Mucosa of descending colon (tissue), 3 donors: ENCODE data around the gene RAD52. TPM values are rescaled to one million over a fixed set of nuclear protein-coding genes. Genes with fewer than 3 reads are reported as not detected.

ENCODE experiments used
- ATAC-seq: fragments of 200-7000 bp; cut with Tn5 transposase; one replicate; pipeline ENCODE4 v1.9.1; 2020; ENCODE audit warnings: mild to moderate bottlenecking, moderate library complexity
- DNase-seq, 3 donors: peaks; one replicate each; pipeline ENCODE4 v3.0.0-alpha.2; 2020
- H3K36me3 ChIP-seq: fragments of 200-600 bp; one replicate; pipeline ENCODE4 v1.8.0; 2021; ENCODE audit warnings: low read depth, mild to moderate bottlenecking
- H3K4me1 ChIP-seq: fragments of 200-600 bp; one replicate; pipeline ENCODE4 v1.8.0; 2021; ENCODE audit warnings: low read depth, mild to moderate bottlenecking
- H3K4me3 ChIP-seq: fragments of 200-600 bp; one replicate; pipeline ENCODE4 v1.8.0; 2021; ENCODE audit warnings: mild to moderate bottlenecking
- H3K9me3 ChIP-seq: fragments of 200-600 bp; one replicate; pipeline ENCODE4 v1.8.0; 2021; ENCODE audit warnings: mild to moderate bottlenecking
- CTCF ChIP-seq: fragments of 200-600 bp; IDR thresholded peaks from one replicate; pipeline ENCODE4 v1.8.0; 2022; ENCODE audit warnings: antibody characterized with exemption, mild to moderate bottlenecking
- intact Hi-C, 2 donors: fragments of 100-400 bp; cut with DNase I in 1 of 2; cut with micrococcal nuclease in 1 of 2; formaldehyde crosslinking; loops; one replicate each; pipeline versions ENCODE4 v1.11.0 to v1.11.1; 2022; cut with DNase I, micrococcal nuclease
- total RNA-seq, 3 donors: library from RNA; stranded (reverse); fragmentation: NEBNext Ultra II Directional in 2 of 3; extraction: Animal tissue kit (Norgen Biotek cat#: 25700) in 2 of 3; gene quantifications; one replicate each; pipeline versions ENCODE4 v1.2.1 to v1.2.4, GENCODE V29; 2021 to 2023
- donor health status: DM: no; HTN: no; CAD: no; lungs with moderate emphysema.
- donor health status: DM: no; HTN: no; CAD: no.
- donor health status: DM: no; HTN: yes; CAD: no.

The RAD52 gene
- total RNA-seq, 3 donors from 2014 or later = 16.3 to 32.0 (median 28.9) TPM

DNA sequence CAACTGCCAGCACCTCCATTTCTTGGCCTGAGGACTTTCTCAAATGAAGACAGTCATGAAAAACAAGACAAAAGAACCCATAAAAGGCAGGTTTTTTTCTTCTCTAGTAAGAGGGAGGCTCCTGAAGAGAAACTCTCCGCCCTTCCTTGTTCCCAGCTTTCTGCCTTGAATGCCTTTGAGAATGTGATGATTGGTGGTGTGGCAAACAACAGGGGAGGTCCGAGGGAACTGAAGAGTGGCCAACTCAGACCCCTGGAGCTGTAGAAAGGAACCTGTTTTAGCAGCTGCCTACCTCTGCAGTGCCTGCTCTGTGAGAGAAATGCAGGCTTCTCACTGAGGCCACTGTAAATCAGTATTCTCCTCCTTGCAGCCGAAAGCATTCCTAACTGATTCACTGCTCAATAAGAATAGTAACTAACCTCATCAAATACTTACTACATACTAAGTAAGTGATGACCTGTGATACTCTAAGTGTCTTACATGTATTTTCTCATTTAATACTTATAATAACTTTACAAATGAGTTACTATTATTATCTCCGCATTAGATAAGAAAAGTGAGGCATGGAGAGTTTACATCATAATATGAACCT is 24.9 kb upstream of the RAD52 start:
- Histone ChIP-seq H3K36me3 (no peaks in the 10 kb centered on the region), H3K4me3 (no peak overlapping the region), H3K9me3 (no peaks in the 10 kb centered on the region), H3K4me1 (no peaks in the 10 kb centered on the region)
- no peak for ATAC-seq
- DNase-seq = no peak
- intact Hi-C loops = no loop called here
- TF ChIP-seq CTCF = no peak

DNA sequence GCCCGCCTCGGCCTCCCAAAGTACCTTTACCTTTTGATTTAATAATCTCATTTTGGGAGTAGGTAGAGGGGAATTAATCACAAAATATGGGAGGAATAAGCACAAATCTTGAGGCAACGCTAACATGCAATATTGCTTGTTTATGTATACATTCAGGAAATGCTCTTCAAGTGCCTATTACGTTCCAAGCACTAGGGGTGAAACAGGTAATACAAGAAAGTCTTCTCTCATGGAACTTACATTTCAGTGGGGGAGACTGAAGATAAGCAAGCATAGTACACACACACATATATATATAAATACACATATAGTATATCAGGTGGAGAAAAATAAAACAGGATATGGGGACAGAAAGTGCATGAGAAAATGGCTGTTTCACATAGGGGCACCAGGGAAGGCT is 22.5 kb upstream of the RAD52 start:
- no peaks in the 10 kb centered on the region for H3K9me3 ChIP-seq

DNA sequence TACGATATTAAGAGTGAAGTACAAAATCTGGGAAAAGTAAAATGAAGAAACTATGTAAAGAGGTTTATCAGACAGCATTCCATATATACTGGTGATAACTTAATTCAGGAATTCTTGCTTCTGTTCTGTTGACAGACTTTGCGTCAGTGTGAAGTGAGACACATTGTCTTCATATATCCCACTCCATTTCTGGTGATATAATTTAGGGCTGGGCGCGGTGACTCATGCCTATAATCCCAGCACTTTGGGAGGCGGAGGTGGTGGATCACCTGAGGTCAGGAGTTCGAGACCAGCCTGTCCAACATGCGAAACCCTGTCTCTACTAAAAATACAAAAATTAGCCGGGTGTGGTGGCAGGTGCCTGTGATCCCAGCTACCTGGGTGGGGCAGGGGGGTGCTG is 20.3 kb upstream of the RAD52 start:
- ATAC-seq (no peak), DNase-seq (no peak)
- Histone ChIP-seq H3K36me3 (no peaks in the 10 kb centered on the region), H3K4me3 (no peak overlapping the region), H3K4me1 (no peaks in the 10 kb centered on the region), H3K9me3 (no peaks in the 10 kb centered on the region)
- intact Hi-C loops = no loop called here
- TF ChIP-seq CTCF = no peak

More for the DNA sequence above, 22.5 kb upstream of the RAD52 start:
- intact Hi-C loops = no loop called here
- DNase-seq = no peak
- TF ChIP-seq CTCF = no peak
- Histone ChIP-seq H3K36me3 (no peaks in the 10 kb centered on the region), H3K4me1 (no peaks in the 10 kb centered on the region), H3K4me3 (no peak overlapping the region)
- no peak for ATAC-seq

GRCh38 chr12:968545-968944 is 19.1 kb upstream of the RAD52 start:
- ATAC-seq = no peak

GRCh38 chr12:967641-968040 is 18.1 kb upstream of the RAD52 start:
- no peak for TF ChIP-seq CTCF
- H3K36me3 ChIP-seq = no peaks in the 10 kb centered on the region
- no peaks in the 10 kb centered on the region for H3K9me3 ChIP-seq
- DNase-seq = no peak
- no peak for ATAC-seq
- intact Hi-C loops = no loop called here
- H3K4me1 ChIP-seq = no peaks in the 10 kb centered on the region
- H3K4me3 ChIP-seq = no peak overlapping the region

More at GRCh38 chr12:968545-968944, 19.1 kb upstream of the RAD52 start:
- DNase-seq = no peak
- no peak for TF ChIP-seq CTCF
- intact Hi-C loops = no loop called here
- no peaks in the 10 kb centered on the region for H3K4me1 ChIP-seq
- H3K9me3 ChIP-seq = no peaks in the 10 kb centered on the region
- H3K36me3 ChIP-seq = no peaks in the 10 kb centered on the region
- H3K4me3 ChIP-seq = no peak overlapping the region

- Histone ChIP-seq H3K9me3 (no peaks in the 10 kb centered on the region), H3K4me3 (no peak overlapping the region), H3K36me3 (no peaks in the 10 kb centered on the region), H3K4me1 (no peaks in the 10 kb centered on the region)
- intact Hi-C loops = no loop called here
- no peak for DNase-seq
- no peak for TF ChIP-seq CTCF
- ATAC-seq = no peak
These were observed 17.2 kb upstream of the RAD52 start for GRCh38 chr12:966724-967123.
